ENCODE measurements around the gene COL28A1.

- no peak for TF ChIP-seq CTCF (IDR thresholded peaks at IDR 0.05; ENCODE audit: low read depth, low read length)
- TF ChIP-seq, protein P1, sequence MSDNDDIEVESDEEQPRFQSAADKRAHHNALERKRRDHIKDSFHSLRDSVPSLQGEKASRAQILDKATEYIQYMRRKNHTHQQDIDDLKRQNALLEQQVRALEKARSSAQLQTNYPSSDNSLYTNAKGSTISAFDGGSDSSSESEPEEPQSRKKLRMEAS (IDR thresholded peaks at IDR 0.05; ENCODE audit: low read depth, low read length), result no peak
These were observed 60.1 kb downstream of the COL28A1 start for GRCh38 chr7:7475601-7476000.
